ENCODE measurements around the gene CDK9.
A peak's percentile ranks its signal among the peaks of the same experiment; 100 is the strongest.

Gene CDK9

DNA sequence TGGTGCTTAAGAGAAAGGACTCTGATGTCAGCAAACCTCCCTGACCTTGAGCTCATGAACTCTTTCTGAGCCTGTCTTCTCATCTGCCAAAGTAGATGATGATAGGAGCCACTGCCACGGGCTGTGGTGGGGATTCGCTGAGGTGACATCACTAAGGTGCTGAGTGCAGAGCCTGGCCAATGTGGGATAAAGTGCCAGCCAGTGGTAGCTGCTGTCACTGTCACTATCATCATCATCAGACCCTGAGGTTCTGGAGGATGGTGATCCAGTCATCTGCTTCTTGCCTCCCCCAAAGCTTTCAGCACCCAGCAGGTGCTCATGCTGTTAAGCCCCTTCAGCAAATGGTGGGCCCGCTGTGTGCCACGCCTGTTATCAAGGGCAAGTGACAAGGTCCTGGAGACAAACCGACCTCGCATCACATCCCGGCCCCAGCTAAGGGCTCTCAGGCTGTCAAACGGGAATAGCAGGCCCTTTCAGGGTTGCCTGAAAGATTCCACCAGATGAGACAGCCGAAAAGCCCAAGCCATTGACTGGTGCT, 23.2 kb downstream of the CDK9 start:
- peak overlapping the region; percentile 40 for H3K4me3 ChIP-seq (ENCODE audit: low read length)
- peaks cover 70% of the 10 kb centered on the region for H3K36me3 ChIP-seq (ENCODE audit: insufficient read depth, low read length)
- H3K4me1 ChIP-seq (ENCODE audit: insufficient read depth, low read length) = 0 out of 2 replicates have a peak, but pooled peaks cover 3% of the 10 kb centered on the region
- H3K9ac ChIP-seq (ENCODE audit: low read depth, low read length) = no peak overlapping the region
- WGBS = 76% methylated on average over 9 of the region's 9 CpGs
- no peaks in the 10 kb centered on the region for H3K27me3 ChIP-seq (ENCODE audit: insufficient read depth, low read length)
- H3K9me3 ChIP-seq (ENCODE audit: insufficient read depth, low read depth, low read length) = no peaks in the 10 kb centered on the region
- no peak overlapping the region for H3K27ac ChIP-seq (ENCODE audit: low read depth, low read length)

DNA sequence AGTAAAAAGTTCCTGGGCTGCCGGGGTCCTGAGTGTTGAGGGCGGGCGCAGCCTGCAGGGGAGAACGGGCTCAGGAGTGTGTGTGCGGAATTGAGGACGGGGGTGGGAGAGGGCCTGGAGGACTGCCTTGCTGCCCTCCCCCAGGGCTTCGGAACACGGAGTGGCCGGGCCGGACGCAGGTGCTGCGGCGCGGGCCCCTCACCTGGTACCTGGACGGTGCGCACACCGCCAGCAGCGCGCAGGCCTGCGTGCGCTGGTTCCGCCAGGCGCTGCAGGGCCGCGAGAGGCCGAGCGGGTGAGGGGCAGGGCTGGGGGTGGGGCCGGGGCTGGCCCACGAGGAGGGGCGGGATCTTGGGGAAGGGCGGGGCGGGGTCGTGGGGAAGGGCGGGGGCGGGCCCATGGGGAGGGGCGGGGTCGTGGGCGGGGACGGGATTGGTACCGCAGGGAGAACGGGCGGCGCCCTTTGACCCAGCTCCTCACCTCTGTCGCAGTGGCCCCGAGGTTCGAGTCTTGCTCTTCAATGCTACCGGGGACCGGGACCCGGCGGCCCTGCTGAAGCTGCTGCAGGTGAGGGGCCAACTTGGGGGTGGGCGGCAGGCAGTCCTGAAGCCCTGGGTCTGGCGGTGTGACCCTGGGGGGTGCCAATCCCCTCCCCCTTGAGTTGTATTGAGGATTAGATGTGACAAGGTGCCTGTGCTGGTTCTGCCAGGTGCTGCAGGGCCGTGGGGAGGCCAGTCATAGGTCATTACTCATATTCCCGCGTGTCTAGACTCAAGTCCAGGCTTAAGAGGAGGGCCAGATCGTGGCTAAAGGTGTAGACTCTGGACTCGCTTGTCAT, 23.9 kb downstream of the CDK9 start:
- H3K27ac ChIP-seq (ENCODE audit: low read depth, low read length) = no peak overlapping the region
- whole genome bisulfite sequencing = 22% methylated on average over 42 of the region's 57 CpGs

DNA sequence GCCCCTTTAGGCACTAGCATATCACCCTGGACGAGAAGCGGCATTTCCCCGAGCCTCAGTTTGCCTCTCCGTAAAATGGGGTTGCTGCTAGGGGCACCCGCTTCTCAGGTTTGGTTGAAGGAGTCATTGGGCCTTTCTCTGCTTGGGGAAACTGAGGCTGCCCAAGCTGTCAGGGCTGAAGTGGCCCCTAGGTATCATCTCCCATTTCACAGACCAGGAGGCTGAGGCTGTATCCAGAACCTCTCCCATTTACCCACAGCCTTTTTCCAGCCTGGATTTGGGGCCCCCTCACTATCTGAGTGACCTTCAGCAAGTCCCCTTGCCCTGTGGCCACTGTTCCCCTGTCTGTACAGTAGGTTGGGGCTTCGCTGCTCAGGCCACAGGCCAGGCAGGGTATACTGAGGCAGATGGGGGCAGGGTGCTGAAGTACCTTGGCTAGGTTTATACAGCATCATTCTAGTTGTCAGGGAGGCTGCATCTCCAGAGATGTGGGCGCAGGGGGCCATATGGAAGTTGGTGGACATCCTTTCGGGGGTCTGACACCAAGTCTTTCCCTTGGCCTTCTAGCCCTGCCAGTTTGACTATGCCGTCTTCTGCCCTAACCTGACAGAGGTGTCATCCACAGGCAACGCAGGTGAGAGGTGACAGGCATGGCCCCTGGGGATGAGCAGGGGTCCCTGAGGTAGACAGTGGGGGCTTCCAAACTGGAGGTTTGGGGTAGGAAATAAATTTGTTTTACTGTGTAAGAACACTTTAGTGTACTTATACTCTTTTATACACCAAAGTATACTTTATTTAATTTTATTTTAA, 24.7 kb downstream of the CDK9 start:
- H3K4me1 ChIP-seq (ENCODE audit: insufficient read depth, low read length) = 0 out of 2 replicates have a peak, but pooled peaks cover 3% of the 10 kb centered on the region
- no peak overlapping the region for H3K9ac ChIP-seq (ENCODE audit: low read depth, low read length)
- peaks cover 71% of the 10 kb centered on the region for H3K36me3 ChIP-seq (ENCODE audit: insufficient read depth, low read length)
- no peaks in the 10 kb centered on the region for H3K9me3 ChIP-seq (ENCODE audit: insufficient read depth, low read depth, low read length)
- 94% methylated on average over 10 of the region's 10 CpGs for WGBS
- H3K27ac ChIP-seq (ENCODE audit: low read depth, low read length) = no peak overlapping the region
- no peak overlapping the region for H3K4me3 ChIP-seq (ENCODE audit: low read length)
- no peaks in the 10 kb centered on the region for H3K27me3 ChIP-seq (ENCODE audit: insufficient read depth, low read length)

More for the DNA sequence above, 23.9 kb downstream of the CDK9 start:
- Histone ChIP-seq H3K4me3 (ENCODE audit: low read length) (peak overlapping the region; percentile 40), H3K27me3 (ENCODE audit: insufficient read depth, low read length) (no peaks in the 10 kb centered on the region), H3K9ac (ENCODE audit: low read depth, low read length) (peak overlapping the region; percentile 34; the same call in 1 of the 2 replicates), H3K9me3 (ENCODE audit: insufficient read depth, low read depth, low read length) (no peaks in the 10 kb centered on the region), H3K36me3 (ENCODE audit: insufficient read depth, low read length) (peaks cover 69% of the 10 kb centered on the region), H3K4me1 (ENCODE audit: insufficient read depth, low read length) (0 out of 2 replicates have a peak, but pooled peaks cover 3% of the 10 kb centered on the region)

- Histone ChIP-seq H3K27me3 (ENCODE audit: insufficient read depth, low read length) (no peaks in the 10 kb centered on the region), H3K9me3 (ENCODE audit: insufficient read depth, low read depth, low read length) (no peaks in the 10 kb centered on the region), H3K27ac (ENCODE audit: low read depth, low read length) (no peak overlapping the region), H3K36me3 (ENCODE audit: insufficient read depth, low read length) (peaks cover 60% of the 10 kb centered on the region), H3K9ac (ENCODE audit: low read depth, low read length) (no peak overlapping the region), H3K4me1 (ENCODE audit: insufficient read depth, low read length) (0 out of 2 replicates have a peak, but pooled peaks cover 3% of the 10 kb centered on the region), H3K4me3 (ENCODE audit: low read length) (no peak overlapping the region)
- 98% methylated on average over 6 of the region's 6 CpGs for WGBS
Observed at GRCh38 chr9:127812011-127812410, 26.2 kb downstream of the CDK9 start.

- Histone ChIP-seq H3K9ac (ENCODE audit: low read depth, low read length) (no peak overlapping the region), H3K4me1 (ENCODE audit: insufficient read depth, low read length) (0 out of 2 replicates have a peak, but pooled peaks cover 3% of the 10 kb centered on the region), H3K27me3 (ENCODE audit: insufficient read depth, low read length) (no peaks in the 10 kb centered on the region), H3K9me3 (ENCODE audit: insufficient read depth, low read depth, low read length) (no peaks in the 10 kb centered on the region), H3K36me3 (ENCODE audit: insufficient read depth, low read length) (peaks cover 49% of the 10 kb centered on the region), H3K27ac (ENCODE audit: low read depth, low read length) (no peak overlapping the region), H3K4me3 (ENCODE audit: low read length) (no peak overlapping the region)
- WGBS = 94% methylated on average over 19 of the region's 19 CpGs
Observed at GRCh38 chr9:127812936-127813675, 27.3 kb downstream of the CDK9 start.

GRCh38 chr9:127813686-127814226, 27.9 kb downstream of the CDK9 start:
- H3K36me3 ChIP-seq (ENCODE audit: insufficient read depth, low read length) = peaks cover 43% of the 10 kb centered on the region

GRCh38 chr9:127814619-127815511, 29.0 kb downstream of the CDK9 start:
- no peaks in the 10 kb centered on the region for H3K9me3 ChIP-seq (ENCODE audit: insufficient read depth, low read depth, low read length)
- H3K27me3 ChIP-seq (ENCODE audit: insufficient read depth, low read length) = no peaks in the 10 kb centered on the region
- H3K36me3 ChIP-seq (ENCODE audit: insufficient read depth, low read length) = peaks cover 40% of the 10 kb centered on the region
- no peak overlapping the region for H3K9ac ChIP-seq (ENCODE audit: low read depth, low read length)
- 0 out of 2 replicates have a peak, but pooled peaks cover 3% of the 10 kb centered on the region for H3K4me1 ChIP-seq (ENCODE audit: insufficient read depth, low read length)
- 94% methylated on average over 11 of the region's 11 CpGs for WGBS
- no peak overlapping the region for H3K4me3 ChIP-seq (ENCODE audit: low read length)
- H3K27ac ChIP-seq (ENCODE audit: low read depth, low read length) = no peak overlapping the region

More at GRCh38 chr9:127813686-127814226, 27.9 kb downstream of the CDK9 start:
- Histone ChIP-seq H3K9me3 (ENCODE audit: insufficient read depth, low read depth, low read length) (no peaks in the 10 kb centered on the region), H3K4me1 (ENCODE audit: insufficient read depth, low read length) (0 out of 2 replicates have a peak, but pooled peaks cover 3% of the 10 kb centered on the region), H3K9ac (ENCODE audit: low read depth, low read length) (no peak overlapping the region), H3K27me3 (ENCODE audit: insufficient read depth, low read length) (no peaks in the 10 kb centered on the region), H3K4me3 (ENCODE audit: low read length) (no peak overlapping the region), H3K27ac (ENCODE audit: low read depth, low read length) (no peak overlapping the region)
- WGBS = 96% methylated on average over 9 of the region's 9 CpGs

- Histone ChIP-seq H3K9me3 (ENCODE audit: insufficient read depth, low read depth, low read length) (no peaks in the 10 kb centered on the region), H3K27me3 (ENCODE audit: insufficient read depth, low read length) (no peaks in the 10 kb centered on the region), H3K9ac (ENCODE audit: low read depth, low read length) (no peak overlapping the region), H3K4me3 (ENCODE audit: low read length) (no peak overlapping the region), H3K36me3 (ENCODE audit: insufficient read depth, low read length) (peaks cover 34% of the 10 kb centered on the region), H3K4me1 (ENCODE audit: insufficient read depth, low read length) (no peaks in the 10 kb centered on the region), H3K27ac (ENCODE audit: low read depth, low read length) (no peak overlapping the region)
- 93% methylated on average over 33 of the region's 33 CpGs for WGBS
Observed at GRCh38 chr9:127815512-127816361, 29.9 kb downstream of the CDK9 start.

- Histone ChIP-seq H3K27me3 (ENCODE audit: insufficient read depth, low read length) (no peaks in the 10 kb centered on the region), H3K9me3 (ENCODE audit: insufficient read depth, low read depth, low read length) (no peaks in the 10 kb centered on the region), H3K36me3 (ENCODE audit: insufficient read depth, low read length) (peaks cover 33% of the 10 kb centered on the region), H3K9ac (ENCODE audit: low read depth, low read length) (no peak overlapping the region), H3K4me1 (ENCODE audit: insufficient read depth, low read length) (no peaks in the 10 kb centered on the region), H3K27ac (ENCODE audit: low read depth, low read length) (no peak overlapping the region), H3K4me3 (ENCODE audit: low read length) (no peak overlapping the region)
- WGBS = 93% methylated on average over 3 of the region's 3 CpGs
Observed at GRCh38 chr9:127816362-127816725, 30.5 kb downstream of the CDK9 start.

Measured in HUES64 (cell line).